ENCODE results near the gene MZF1. TPM values are rescaled to one million over a fixed set of nuclear protein-coding genes. Genes with fewer than 3 reads are reported as not detected.
A peak's percentile ranks its signal among the peaks of the same experiment; 100 is the strongest.
"Not testable (repeated sequence)": the region's sequence is repeated elsewhere in the genome, so short reads cannot be mapped to it uniquely, and the experiment has no call there.

Gene MZF1
- total RNA-seq, 4 donors from 2014 or later: 26.5 to 41.5 (median 30.0) TPM

DNA sequence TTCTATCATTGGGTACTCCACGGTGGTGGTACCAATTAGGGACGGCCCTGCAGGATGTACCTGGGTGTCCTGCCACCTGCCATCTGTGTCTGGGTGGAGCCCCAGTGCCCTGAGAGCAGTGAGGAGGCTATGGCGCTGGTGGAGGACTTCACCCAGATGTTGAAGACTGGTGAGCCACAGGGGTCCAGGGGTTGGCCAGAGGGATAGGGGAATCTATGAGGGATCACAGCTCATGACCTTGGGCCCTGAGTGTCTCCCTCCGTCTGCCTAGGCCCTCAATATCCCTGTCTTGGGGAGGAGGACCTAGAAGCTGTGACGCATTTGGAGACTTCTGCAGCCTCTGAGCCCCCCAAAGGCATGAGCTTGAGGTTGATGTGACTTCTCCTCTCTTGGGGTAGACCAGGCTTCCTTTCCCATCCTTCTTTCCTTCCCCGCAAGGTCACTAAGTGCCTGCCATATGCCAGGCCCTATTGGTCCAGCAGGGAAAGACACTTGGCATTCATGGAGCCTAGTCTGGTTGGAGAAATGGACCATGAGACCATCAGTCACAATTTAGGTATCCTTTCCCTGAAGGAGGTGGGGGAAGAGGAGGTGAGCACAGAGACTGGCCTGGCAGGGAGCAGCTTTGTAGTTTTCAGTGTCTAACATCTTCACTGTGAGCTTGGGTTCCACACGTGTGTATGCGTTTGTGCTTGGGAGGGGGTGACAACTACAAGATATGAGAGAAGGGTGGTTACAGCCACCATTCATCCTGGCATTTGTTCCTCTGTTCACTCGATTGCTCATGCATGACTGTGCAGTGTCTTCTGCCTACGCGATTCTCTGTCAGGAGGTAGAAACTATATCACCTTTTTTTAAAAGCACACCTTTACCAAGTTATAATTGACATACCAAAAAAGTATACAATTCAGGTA lies 5.1 kb upstream of the MZF1 start:
- peak in 1 of 2 donors; percentile 12 for DNase-seq
- H3K9me3 ChIP-seq: no peaks in the 10 kb centered on the region
- H3K27ac ChIP-seq: no peak overlapping the region
- intact Hi-C loops (cut with DNase I; ENCODE audit: low total_unique reads): no loop called here
- no peaks in the 10 kb centered on the region for H3K36me3 ChIP-seq
- TF ChIP-seq, protein P1, sequence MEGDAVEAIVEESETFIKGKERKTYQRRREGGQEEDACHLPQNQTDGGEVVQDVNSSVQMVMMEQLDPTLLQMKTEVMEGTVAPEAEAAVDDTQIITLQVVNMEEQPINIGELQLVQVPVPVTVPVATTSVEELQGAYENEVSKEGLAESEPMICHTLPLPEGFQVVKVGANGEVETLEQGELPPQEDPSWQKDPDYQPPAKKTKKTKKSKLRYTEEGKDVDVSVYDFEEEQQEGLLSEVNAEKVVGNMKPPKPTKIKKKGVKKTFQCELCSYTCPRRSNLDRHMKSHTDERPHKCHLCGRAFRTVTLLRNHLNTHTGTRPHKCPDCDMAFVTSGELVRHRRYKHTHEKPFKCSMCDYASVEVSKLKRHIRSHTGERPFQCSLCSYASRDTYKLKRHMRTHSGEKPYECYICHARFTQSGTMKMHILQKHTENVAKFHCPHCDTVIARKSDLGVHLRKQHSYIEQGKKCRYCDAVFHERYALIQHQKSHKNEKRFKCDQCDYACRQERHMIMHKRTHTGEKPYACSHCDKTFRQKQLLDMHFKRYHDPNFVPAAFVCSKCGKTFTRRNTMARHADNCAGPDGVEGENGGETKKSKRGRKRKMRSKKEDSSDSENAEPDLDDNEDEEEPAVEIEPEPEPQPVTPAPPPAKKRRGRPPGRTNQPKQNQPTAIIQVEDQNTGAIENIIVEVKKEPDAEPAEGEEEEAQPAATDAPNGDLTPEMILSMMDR (IDR thresholded peaks at IDR 0.05): no peak
- TF ChIP-seq POLR2A (IDR thresholded peaks at IDR 0.05): no peak
- H3K4me1 ChIP-seq: peaks cover 0 to 4% of the 10 kb centered on the region in 2 donors
- H3K27me3 ChIP-seq: no peaks in the 10 kb centered on the region
- H3K4me3 ChIP-seq: no peak overlapping the region

DNA sequence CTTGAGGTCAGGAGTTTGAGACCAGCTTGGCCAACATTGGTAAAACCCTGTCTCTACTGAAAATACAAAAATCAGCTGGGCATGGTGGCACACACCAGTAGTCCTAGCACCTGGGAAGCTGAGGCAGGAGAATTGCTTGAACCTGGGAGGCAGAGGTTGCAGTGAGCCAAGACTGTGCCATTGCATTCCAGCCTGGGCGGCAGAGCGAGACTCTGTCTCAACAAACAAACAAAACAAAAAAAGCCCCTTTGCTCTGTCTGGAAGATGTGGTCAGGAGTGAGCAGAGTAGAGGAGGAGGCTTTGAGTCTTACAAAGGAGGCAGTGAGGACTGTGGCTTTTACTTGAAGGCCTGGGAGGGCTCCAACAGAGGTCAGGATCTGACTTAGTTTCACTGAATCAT lies 4.4 kb upstream of the MZF1 start:
- intact Hi-C loops (cut with DNase I; ENCODE audit: low total_unique reads); H3K4me1 ChIP-seq; H3K4me3 ChIP-seq; DNase-seq; H3K27me3 ChIP-seq; H3K9me3 ChIP-seq; H3K36me3 ChIP-seq; H3K27ac ChIP-seq: not testable (repeated sequence)

- peak overlapping the region; percentile 80 to 90 for H3K4me3 ChIP-seq
- H3K9me3 ChIP-seq: no peaks in the 10 kb centered on the region
- peak overlapping the region; percentile 88 to 97 for H3K27ac ChIP-seq
- intact Hi-C loops (cut with DNase I; ENCODE audit: low total_unique reads): no loop called here
- peak; percentile 90 to 92 for DNase-seq
- no peaks in the 10 kb centered on the region for H3K4me1 ChIP-seq
- no peaks in the 10 kb centered on the region for H3K36me3 ChIP-seq
- no peaks in the 10 kb centered on the region for H3K27me3 ChIP-seq
- TF ChIP-seq, protein P1 (IDR thresholded peaks at IDR 0.05): peak in 1 of 4 experiments; percentile 4
- peak; percentile 33 to 76 for TF ChIP-seq POLR2A (IDR thresholded peaks at IDR 0.05)
These were observed 2.3 kb upstream of the MZF1 start for GRCh38 chr19:58575183-58576041.

DNA sequence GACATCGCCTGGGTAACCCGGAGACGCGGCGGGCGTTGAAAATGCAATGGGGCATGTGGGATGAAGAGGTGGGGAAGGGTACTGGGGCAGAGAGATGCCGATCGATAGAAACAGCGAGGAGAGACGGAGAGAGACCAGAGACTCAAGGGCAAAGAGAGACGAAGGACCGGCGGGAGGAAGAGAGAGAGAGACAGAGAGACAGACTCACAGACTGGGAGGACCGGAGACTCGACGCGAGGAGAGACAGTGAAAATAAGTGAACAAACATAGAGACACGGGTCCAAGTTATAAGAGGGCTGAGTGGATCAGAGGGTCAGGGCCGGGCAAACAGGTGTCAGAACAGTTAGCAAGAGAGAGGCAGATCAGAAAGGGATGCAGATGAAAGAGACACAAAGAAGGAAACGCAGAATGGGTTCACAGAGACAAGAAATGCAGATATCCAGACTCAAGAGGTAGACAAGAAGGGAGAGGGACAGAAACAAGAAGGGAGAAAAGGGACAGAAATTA lies 576 bp upstream of the MZF1 start:
- Histone ChIP-seq H3K4me1 (no peaks in the 10 kb centered on the region), H3K27me3 (no peaks in the 10 kb centered on the region), H3K4me3 (peak overlapping the region; percentile 73 to 90), H3K9me3 (no peaks in the 10 kb centered on the region), H3K36me3 (no peaks in the 10 kb centered on the region), H3K27ac (peak overlapping the region; percentile 98 to 99)
- TF ChIP-seq, protein P1 (IDR thresholded peaks at IDR 0.05): no peak
- TF ChIP-seq POLR2A (IDR thresholded peaks at IDR 0.05): no peak
- intact Hi-C loops (cut with DNase I; ENCODE audit: low total_unique reads): no loop called here
- no peak for DNase-seq

DNA sequence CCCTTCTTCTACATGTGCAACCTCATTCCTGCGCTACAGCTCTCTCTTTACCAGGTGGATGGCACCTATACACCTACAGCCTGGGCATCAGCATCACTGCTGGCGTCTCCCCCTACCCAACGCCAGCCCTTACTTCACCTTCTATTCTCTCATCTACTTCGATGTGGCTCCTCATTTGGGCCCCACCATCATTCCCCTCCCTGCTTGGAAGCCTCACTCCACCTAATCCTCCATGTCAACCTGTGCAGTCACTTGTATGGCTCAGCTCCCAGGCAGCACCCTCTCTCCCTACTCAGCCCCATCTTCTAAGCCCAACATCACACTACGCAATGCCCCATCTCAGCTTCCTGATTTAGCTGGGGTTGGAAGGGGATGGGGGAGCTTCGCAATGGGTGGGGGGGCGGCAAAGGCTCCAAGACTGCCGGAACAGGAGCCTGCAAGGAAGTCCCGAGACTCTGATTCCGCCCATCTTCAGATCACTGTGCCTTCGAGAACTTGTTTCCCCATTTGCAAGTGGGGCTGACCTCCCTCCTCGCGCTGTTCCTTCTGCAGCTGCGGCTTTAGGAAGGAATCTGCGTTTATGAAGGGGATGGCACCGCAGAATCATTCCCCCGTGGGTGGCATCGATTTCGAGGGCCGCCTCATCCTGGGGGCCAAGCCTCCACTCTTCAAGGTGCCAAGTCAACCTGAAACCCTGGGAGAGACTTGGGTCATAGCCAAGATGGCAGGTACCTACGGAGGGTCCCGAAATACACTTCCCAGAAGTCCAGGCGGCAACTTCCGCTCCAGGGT lies 913 bp downstream of the MZF1 start:
- intact Hi-C loops (cut with DNase I; ENCODE audit: low total_unique reads): no loop called here
- Histone ChIP-seq H3K4me1 (no peaks in the 10 kb centered on the region), H3K9me3 (no peaks in the 10 kb centered on the region), H3K27ac (peak overlapping the region; percentile 98 to 99), H3K4me3 (peak overlapping the region; percentile 73 to 90), H3K36me3 (no peaks in the 10 kb centered on the region), H3K27me3 (no peaks in the 10 kb centered on the region)
- DNase-seq: peak in 1 of 2 donors; percentile 23
- TF ChIP-seq, protein P1 (IDR thresholded peaks at IDR 0.05): peak in 1 of 4 experiments; percentile 24
- no peak for TF ChIP-seq POLR2A (IDR thresholded peaks at IDR 0.05)
